DMS153 (cell line): ENCODE results near the gene PPARA.
A peak's percentile ranks its signal among the peaks of the same experiment; 100 is the strongest.

Experiments
- DNase-seq: peaks from one replicate; lab custom pipeline; 2025; lab: John Stamatoyannopoulos, UW

PPARA gene

GRCh38 chr22:46150034-46150654, at the start of gene PPARA:
TSS of gene PPARA (plus strand) at chr22:46150526. CDS start at chr22:46198384, 47,858 bp downstream.
- DNase-seq: peak; percentile 46

GRCh38 chr22:46102159-46102558, 48.2 kb upstream of the PPARA start:
- DNase-seq: no peak

- DNase-seq: no peak
Observed at GRCh38 chr22:46102752-46103151, 47.6 kb upstream of the PPARA start.

GRCh38 chr22:46103181-46103580, 47.1 kb upstream of the PPARA start:
- no peak for DNase-seq

- DNase-seq: no peak
Observed at GRCh38 chr22:46103664-46104063, 46.7 kb upstream of the PPARA start.

- no peak for DNase-seq
Observed at GRCh38 chr22:46104170-46104880, 46.0 kb upstream of the PPARA start.

- no peak for DNase-seq
Observed at GRCh38 chr22:46104881-46105493, 45.3 kb upstream of the PPARA start.

GRCh38 chr22:46105494-46106278, 44.6 kb upstream of the PPARA start:
- DNase-seq: no peak

- no peak for DNase-seq
Observed at GRCh38 chr22:46106279-46107022, 43.9 kb upstream of the PPARA start.

GRCh38 chr22:46107089-46107664, 43.1 kb upstream of the PPARA start:
- DNase-seq: peak; percentile 86

GRCh38 chr22:46107753-46108563, 42.4 kb upstream of the PPARA start:
- DNase-seq: no peak

GRCh38 chr22:46108564-46109473, 41.5 kb upstream of the PPARA start:
- no peak for DNase-seq

- no peak for DNase-seq
Observed at GRCh38 chr22:46109474-46110003, 40.8 kb upstream of the PPARA start.

GRCh38 chr22:46110215-46110614, 40.1 kb upstream of the PPARA start:
- DNase-seq: no peak

GRCh38 chr22:46111645-46112306, 38.5 kb upstream of the PPARA start:
- no peak for DNase-seq

- DNase-seq: no peak
Observed at GRCh38 chr22:46112405-46112804, 37.9 kb upstream of the PPARA start.

- no peak for DNase-seq
Observed at GRCh38 chr22:46113110-46113909, 37.0 kb upstream of the PPARA start.
